ENCODE data around the gene FGD6.
"Not testable (repeated sequence)": the region's sequence is repeated elsewhere in the genome, so short reads cannot be mapped to it uniquely, and the experiment has no call there.

FGD6 gene

DNA sequence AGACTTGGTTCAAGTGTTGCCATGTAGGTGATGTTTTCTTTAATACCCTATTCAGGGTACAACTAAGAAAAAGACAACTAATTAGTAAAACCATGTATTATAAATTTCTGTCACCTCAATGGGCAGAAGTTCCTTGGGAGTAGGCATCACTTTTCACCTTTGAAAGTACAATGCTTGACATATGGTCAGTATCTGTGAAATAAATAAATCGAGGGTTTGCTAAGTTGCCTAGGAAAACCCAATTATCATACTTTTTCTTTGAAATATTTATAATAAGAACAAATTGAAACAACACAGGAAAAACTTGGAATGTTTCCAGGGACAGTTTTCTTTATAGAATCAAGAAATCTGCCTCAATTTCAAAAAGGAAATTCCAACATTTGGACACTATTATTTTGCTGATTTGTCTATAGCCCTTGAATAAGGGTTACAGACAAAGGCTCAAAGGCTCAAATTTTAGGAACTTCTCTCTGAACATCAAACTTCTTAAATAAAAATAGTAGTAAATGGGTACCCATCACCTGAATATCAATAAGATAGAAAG is 13.7 kb downstream of the FGD6 start:
- TF ChIP-seq, protein P1, sequence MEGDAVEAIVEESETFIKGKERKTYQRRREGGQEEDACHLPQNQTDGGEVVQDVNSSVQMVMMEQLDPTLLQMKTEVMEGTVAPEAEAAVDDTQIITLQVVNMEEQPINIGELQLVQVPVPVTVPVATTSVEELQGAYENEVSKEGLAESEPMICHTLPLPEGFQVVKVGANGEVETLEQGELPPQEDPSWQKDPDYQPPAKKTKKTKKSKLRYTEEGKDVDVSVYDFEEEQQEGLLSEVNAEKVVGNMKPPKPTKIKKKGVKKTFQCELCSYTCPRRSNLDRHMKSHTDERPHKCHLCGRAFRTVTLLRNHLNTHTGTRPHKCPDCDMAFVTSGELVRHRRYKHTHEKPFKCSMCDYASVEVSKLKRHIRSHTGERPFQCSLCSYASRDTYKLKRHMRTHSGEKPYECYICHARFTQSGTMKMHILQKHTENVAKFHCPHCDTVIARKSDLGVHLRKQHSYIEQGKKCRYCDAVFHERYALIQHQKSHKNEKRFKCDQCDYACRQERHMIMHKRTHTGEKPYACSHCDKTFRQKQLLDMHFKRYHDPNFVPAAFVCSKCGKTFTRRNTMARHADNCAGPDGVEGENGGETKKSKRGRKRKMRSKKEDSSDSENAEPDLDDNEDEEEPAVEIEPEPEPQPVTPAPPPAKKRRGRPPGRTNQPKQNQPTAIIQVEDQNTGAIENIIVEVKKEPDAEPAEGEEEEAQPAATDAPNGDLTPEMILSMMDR (IDR thresholded peaks at IDR 0.05; ENCODE audit: extremely low read depth, insufficient read depth, missing control alignments), result no peak
- DNase-seq (ENCODE audit: low spot score), result no peak
- in situ Hi-C loops (cut with MboI; ENCODE audit: low pct_unique_long_range_greater_than_20kb, low sequenced_read_pairs, unreplicated experiment), result no loop called here

DNA sequence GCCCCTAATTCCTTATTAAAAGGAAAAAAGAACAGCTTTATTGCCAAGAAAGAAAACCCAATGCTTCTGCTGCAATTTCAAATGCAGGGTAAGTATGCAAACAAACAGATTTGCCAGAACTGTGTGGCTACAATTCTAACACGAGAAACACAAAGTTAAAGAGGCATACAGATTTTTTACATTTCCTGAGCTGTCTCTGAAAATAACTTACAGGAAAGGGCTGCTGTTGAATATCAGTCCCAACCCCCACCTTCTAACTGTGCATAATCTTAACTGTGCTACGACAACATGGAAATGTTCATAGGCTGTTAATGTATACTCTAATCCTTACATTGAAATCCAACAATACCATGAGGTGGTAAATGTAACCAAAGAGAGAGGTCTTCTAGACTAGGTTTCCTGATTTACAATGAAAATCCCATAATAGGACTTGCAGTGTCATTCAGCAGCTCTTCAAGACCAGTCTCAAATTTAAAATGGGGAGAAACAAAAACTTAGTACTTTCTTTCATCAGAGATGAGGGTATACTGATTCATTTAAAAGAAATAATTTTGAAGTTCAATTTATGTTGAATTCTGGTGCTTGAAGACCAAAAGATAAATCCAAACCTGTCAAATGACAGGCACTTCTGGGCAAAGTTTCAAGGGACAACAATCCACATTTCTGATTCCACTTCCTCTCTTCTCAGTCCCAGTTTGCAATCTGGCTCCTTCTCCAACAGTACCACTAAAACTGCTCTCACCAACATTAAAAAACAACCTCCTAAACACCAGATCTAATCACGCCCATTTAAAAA is 14.4 kb downstream of the FGD6 start:
- no peak for DNase-seq (ENCODE audit: low spot score)
- TF ChIP-seq, protein P1 (IDR thresholded peaks at IDR 0.05; ENCODE audit: extremely low read depth, insufficient read depth, missing control alignments), result no peak
- in situ Hi-C loops (cut with MboI; ENCODE audit: low pct_unique_long_range_greater_than_20kb, low sequenced_read_pairs, unreplicated experiment), result no loop called here

DNA sequence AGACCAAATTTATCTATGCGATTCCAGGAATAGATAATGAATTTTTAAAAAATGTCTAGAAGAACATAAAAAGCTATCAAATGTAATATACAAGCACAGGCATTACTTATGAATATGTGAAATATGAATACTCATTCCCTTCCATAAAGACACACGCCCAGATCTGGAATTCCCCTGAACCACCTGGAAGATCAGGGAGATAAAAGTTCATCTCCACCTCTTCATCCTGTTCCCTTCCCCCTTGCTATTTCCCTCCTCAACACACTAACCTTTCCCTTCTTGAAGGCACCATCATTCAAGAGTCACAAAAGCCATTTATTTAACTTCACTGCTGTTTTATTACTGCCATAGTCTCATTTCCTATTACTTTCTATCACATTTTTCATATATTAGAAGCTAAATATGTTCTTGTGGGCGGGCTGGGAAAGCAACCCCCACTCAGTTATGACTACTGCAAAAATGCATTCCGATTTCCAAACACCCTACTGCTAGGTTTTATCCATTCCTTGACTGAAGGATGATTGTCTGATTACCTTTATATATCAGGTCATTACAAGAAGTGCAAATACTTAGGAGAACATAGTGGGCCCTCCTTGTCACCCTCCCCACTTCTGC is 16.1 kb downstream of the FGD6 start:
- TF ChIP-seq, protein P1 (IDR thresholded peaks at IDR 0.05; ENCODE audit: extremely low read depth, insufficient read depth, missing control alignments), result no peak
- in situ Hi-C loops (cut with MboI; ENCODE audit: low pct_unique_long_range_greater_than_20kb, low sequenced_read_pairs, unreplicated experiment), result no loop called here
- DNase-seq (ENCODE audit: low spot score), result no peak

DNA sequence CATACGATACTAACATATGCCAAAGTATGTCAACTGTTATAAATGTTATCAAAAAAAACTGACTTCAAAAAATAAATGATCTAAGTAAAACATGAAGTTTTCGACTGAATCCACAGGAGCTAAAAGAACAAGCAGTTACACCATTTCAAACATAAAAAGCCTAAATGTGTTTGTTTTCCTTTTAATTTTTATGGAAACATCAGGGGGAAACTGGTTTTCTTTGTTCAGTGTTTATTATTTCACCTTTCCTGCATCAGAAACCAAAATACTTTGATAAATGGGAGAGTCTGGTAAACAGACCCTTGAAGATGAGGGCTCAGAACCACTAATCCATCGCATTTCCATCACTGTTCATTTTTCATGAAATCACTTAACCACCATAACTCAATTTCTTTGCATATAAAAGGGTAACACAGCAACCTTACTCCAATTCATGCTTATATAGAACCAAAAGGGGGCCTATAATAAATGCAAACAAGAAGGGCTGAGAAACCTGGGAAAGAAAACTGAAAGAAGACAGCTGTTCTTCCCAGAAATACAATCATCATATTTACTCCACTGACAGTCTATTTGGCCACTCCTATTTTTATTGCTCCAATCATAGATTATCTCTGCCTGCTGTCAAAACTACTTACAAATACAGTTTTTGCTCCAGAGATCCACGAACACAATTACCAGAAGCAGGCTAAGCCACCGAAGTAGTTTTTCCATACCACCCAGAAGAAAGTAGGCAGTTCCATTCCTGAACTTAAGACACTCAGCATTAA is 17.0 kb downstream of the FGD6 start:
- TF ChIP-seq, protein P1 (IDR thresholded peaks at IDR 0.05; ENCODE audit: extremely low read depth, insufficient read depth, missing control alignments), result no peak
- no peak for DNase-seq (ENCODE audit: low spot score)
- in situ Hi-C loops (cut with MboI; ENCODE audit: low pct_unique_long_range_greater_than_20kb, low sequenced_read_pairs, unreplicated experiment), result no loop called here

DNA sequence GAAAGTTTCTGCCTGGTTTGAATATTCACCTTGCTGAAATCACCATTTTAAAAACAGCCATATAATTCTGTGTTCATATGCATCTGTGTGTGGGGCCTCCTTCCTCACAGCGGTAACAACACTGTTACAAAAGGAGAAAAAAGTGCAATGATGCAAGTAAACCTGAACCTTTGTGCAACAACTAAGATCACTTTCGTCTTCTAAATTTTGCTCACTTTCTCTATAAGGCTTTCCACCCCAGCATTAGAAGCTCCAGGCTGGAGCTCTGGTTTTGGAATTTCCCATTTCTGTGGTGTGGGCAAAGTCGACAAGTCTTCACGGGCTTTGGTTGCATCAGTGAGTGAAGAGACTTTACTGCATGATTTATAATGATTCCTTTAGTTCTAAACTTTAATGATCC is 18.4 kb downstream of the FGD6 start:
- DNase-seq (ENCODE audit: low spot score), result peak; percentile 39
- TF ChIP-seq, protein P1 (IDR thresholded peaks at IDR 0.05; ENCODE audit: extremely low read depth, insufficient read depth, missing control alignments), result no peak
- in situ Hi-C loops (cut with MboI; ENCODE audit: low pct_unique_long_range_greater_than_20kb, low sequenced_read_pairs, unreplicated experiment), result no loop called here

DNA sequence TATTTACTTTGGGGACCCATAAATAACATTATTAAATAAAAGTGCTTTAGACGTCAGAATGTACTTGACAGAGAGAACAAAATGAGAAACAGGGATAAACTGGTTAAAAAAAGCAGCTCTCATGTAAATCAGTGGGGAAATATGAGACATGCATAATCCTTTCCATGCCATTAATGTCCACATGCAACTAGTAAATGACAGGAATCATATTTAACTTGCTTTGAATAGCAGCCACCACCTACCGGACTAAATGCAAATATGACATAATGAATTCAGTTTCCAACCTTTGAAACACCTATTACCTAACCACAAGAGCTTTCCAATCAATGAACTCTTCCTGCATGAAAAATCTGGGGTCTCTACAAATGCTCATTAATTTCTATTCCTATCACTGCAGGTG is 19.6 kb downstream of the FGD6 start:
- TF ChIP-seq, protein P1 (IDR thresholded peaks at IDR 0.05; ENCODE audit: extremely low read depth, insufficient read depth, missing control alignments), result no peak
- DNase-seq (ENCODE audit: low spot score), result no peak
- in situ Hi-C loops (cut with MboI; ENCODE audit: low pct_unique_long_range_greater_than_20kb, low sequenced_read_pairs, unreplicated experiment), result no loop called here

DNA sequence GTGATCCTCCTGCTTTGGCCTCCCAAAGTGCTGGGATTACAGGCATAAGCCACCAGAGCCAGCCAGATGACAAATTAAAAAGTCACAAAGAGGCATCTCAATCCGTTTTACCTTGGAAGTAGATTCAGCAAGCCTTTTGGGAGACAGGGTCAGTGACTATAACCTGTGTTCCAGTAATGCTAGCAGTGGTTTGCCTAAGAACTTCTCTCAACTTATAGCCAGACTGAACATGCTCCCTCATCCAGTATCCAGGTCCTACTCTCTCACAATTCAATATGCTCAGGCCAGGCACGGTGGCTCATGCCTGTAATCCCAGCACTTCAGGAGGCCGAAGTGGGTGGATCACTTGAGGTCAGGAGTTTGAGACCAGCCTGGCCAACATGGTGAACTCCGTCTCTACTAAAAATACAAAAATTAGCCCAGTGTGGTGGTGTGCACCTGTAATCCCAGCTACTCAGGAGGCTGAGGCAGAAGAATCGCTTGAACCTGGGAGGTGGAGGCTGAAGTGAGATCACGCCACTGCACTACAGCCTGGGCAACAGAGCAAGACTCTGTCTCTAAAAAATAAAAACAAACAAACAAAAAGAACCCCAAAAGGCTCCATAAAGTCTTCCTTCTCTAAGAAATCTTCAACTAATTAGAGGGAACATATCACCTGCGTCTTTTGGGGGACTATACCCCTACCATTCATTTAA is 20.2 kb downstream of the FGD6 start:
- DNase-seq (ENCODE audit: low spot score); in situ Hi-C loops (cut with MboI; ENCODE audit: low pct_unique_long_range_greater_than_20kb, low sequenced_read_pairs, unreplicated experiment): not testable (repeated sequence)
